Peyer's patch (tissue), 4 donors: Measurements from ENCODE around the gene MEP1B. TPM values are rescaled to one million over a fixed set of nuclear protein-coding genes. Genes with fewer than 3 reads are reported as not detected.

Experiments
- DNase-seq, 3 donors: peaks; one replicate each; pipeline ENCODE4 v3.0.0-alpha.2; 2017 to 2019
- H3K27ac ChIP-seq, 4 donors: fragments of 200-600 bp; sonication (generic); one replicate each; pipeline ENCODE4 v1.5.1; 2016 to 2019
- H3K27me3 ChIP-seq, 2 donors: fragments of 200-600 bp; sonication (generic); one replicate each; pipeline ENCODE4 v1.5.1; 2019
- H3K36me3 ChIP-seq, 3 donors: fragments of 200-600 bp; sonication (generic); one replicate each; pipeline ENCODE4 v1.5.1; 2016 to 2019
- H3K4me1 ChIP-seq, 4 donors: fragments of 200-600 bp; sonication (generic); one replicate each; pipeline ENCODE4 v1.5.1; 2016 to 2019
- H3K4me3 ChIP-seq, 4 donors: fragments of 200-600 bp; sonication (generic); 1 replicate in 3 of 4; 2 replicates in 1 of 4; pipeline ENCODE4 v1.5.1; 2016 to 2019; ENCODE audit warnings: mild to moderate bottlenecking in 1 of 4
- H3K9me3 ChIP-seq, 4 donors: fragments of 200-600 bp; sonication (generic); one replicate each; pipeline ENCODE4 v1.5.1; 2016 to 2019; ENCODE audit warnings: mild to moderate bottlenecking in 1 of 4
- POLR2A ChIP-seq, 2 donors: fragments of 450-650 bp; IDR thresholded peaks; one replicate each; pipeline ENCODE4 v1.5.1; 2017; ENCODE audit warnings: antibody characterized with exemption in 2 of 2, mild to moderate bottlenecking in 2 of 2, moderate library complexity in 2 of 2
- total RNA-seq, 4 donors: library from RNA; depleted of rRNA; stranded (reverse); fragments of >200 nt; gene quantifications; one replicate each; pipeline ENCODE4 v1.1.0, GENCODE V29; 2016
- TF ChIP-seq, protein P1 (sequence below), 6 experiments: fragments of 450-650 bp in 4 of 6; fragments of 200-600 bp in 2 of 6; sonication (generic) in 1 of 6; IDR thresholded peaks; one replicate each; pipeline ENCODE4 v1.5.1; 2017 to 2019; ENCODE audit warnings: antibody characterized with exemption in 6 of 6, mild to moderate bottlenecking in 3 of 6, moderate library complexity in 1 of 6

Gene MEP1B
- total RNA-seq, 4 donors from 2014 or later: 4.1 to 1,014 (median 487) TPM

DNA sequence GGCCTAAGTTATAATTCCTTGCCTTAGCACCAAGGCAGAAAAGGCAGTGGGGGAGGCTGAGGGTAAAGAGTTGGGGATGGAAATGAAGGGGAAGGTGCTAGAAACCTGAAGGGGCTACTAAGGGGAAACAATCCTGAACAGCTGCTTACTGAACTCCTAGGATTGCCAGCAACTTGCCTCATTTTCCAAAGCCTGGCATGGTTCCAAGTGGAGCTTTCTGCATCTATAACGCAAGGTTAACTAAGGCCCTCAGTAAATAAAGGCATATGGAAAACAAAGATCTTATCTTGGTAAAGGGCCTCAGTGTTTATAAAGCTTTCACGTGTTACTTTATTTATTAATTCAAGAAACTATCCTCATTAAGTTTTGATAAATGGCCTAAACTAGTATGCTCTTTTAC is 10.9 kb downstream of the MEP1B start:
- H3K4me1 ChIP-seq: peaks cover 0 to 8% (median 0%) of the 10 kb centered on the region in 4 donors
- no peaks in the 10 kb centered on the region for H3K27me3 ChIP-seq
- no peaks in the 10 kb centered on the region for H3K9me3 ChIP-seq
- no peak overlapping the region for H3K4me3 ChIP-seq
- peak overlapping the region in 3 of 4 donors; percentile 25 to 78 (median 59) for H3K27ac ChIP-seq
- peaks cover 0 to 12% (median 0%) of the 10 kb centered on the region in 3 donors for H3K36me3 ChIP-seq
- TF ChIP-seq, protein P1, sequence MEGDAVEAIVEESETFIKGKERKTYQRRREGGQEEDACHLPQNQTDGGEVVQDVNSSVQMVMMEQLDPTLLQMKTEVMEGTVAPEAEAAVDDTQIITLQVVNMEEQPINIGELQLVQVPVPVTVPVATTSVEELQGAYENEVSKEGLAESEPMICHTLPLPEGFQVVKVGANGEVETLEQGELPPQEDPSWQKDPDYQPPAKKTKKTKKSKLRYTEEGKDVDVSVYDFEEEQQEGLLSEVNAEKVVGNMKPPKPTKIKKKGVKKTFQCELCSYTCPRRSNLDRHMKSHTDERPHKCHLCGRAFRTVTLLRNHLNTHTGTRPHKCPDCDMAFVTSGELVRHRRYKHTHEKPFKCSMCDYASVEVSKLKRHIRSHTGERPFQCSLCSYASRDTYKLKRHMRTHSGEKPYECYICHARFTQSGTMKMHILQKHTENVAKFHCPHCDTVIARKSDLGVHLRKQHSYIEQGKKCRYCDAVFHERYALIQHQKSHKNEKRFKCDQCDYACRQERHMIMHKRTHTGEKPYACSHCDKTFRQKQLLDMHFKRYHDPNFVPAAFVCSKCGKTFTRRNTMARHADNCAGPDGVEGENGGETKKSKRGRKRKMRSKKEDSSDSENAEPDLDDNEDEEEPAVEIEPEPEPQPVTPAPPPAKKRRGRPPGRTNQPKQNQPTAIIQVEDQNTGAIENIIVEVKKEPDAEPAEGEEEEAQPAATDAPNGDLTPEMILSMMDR (IDR thresholded peaks at IDR 0.05): no peak
- TF ChIP-seq POLR2A (IDR thresholded peaks at IDR 0.05): no peak
- DNase-seq: no peak

DNA sequence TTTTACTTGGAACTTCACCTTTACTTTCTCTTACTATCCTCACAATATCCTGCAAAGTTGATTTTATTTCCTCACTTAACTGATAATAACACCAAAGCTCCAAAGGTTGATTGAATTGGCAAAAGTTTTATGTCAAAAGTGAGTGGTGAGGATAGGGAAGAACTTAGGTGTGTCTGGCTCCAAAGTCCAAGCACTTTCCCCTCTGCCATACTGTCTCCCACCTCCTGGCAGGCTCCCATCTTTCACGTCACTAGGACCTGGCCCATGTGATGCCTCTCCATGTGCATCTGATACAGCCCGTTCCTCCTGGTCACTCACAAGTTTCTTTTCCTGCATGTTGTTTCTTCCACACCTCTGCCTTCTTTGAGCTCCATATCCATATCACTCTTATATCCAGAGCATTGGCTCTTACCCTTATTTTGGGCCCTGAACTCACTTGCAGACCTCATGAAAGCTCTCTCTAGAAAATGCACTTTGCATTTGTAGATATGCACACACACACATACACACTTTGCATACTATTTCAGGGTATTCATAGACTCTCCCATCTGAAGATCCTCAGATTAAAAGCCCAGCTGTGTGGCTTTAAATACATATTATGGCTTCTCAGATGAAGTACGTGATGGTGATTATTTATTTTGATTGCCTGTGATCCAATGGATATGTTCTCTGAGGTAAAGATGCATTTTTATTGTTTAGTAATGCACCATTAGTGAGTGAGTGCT is 12.3 kb downstream of the MEP1B start:
- TF ChIP-seq POLR2A (IDR thresholded peaks at IDR 0.05): no peak
- TF ChIP-seq, protein P1 (IDR thresholded peaks at IDR 0.05): peak in 1 of 6 experiments; percentile 6
- H3K27me3 ChIP-seq: no peaks in the 10 kb centered on the region
- H3K27ac ChIP-seq: peak overlapping the region in 2 of 4 donors; percentile 59 to 78
- H3K4me3 ChIP-seq: no peak overlapping the region
- peaks cover 0 to 10% (median 0%) of the 10 kb centered on the region in 3 donors for H3K36me3 ChIP-seq
- no peaks in the 10 kb centered on the region for H3K9me3 ChIP-seq
- H3K4me1 ChIP-seq: peaks cover 0 to 8% (median 0%) of the 10 kb centered on the region in 4 donors
- DNase-seq: peak in 2 of 3 donors; percentile 90 to 92

DNA sequence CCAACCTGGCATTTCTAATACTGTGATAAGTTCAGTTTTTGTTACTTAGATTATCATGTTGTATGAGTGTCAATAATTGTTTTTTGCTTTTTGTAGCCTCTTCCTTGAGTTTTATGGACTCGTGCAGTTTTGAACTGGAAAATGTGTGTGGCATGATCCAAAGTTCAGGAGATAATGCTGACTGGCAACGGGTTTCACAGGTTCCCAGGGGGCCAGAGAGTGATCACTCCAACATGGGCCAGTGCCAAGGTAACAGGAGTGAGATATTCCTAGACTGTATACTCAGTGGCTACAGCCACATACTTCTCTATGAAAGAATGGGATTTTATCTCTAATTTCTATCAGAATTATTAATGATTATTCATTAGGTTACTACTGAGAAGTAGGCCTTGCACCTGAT is 18.2 kb downstream of the MEP1B start:
- Histone ChIP-seq H3K27me3 (no peaks in the 10 kb centered on the region), H3K4me1 (peaks cover 0 to 3% (median 0%) of the 10 kb centered on the region in 4 donors), H3K36me3 (peaks cover 0 to 10% (median 0%) of the 10 kb centered on the region in 3 donors), H3K4me3 (no peak overlapping the region), H3K9me3 (no peaks in the 10 kb centered on the region), H3K27ac (peak overlapping the region in 2 of 4 donors; percentile 55 to 62)
- DNase-seq: peak in 1 of 3 donors; percentile 77
- TF ChIP-seq, protein P1 (IDR thresholded peaks at IDR 0.05): no peak
- no peak for TF ChIP-seq POLR2A (IDR thresholded peaks at IDR 0.05)

DNA sequence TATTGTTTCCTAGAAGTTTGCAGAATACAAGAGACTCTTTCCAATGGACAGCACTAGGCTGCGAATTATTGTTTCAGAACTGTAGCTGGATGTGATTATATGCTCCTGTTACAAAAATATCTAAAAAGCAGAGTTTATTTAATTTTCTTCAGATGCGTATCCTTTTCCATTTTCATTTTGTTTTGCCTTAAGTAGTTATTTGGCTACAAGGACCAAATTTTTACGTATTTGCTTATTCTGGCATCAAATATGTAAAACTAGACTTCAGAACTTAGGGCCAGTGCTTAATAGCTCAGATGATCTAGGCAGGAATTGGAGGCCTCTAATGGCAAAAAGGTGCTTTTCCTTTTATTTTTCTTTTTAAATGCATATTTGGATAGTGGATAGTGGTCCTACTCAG is 18.7 kb downstream of the MEP1B start:
- Histone ChIP-seq H3K27ac (peak overlapping the region in 2 of 4 donors; percentile 55 to 62), H3K4me3 (no peak overlapping the region), H3K27me3 (no peaks in the 10 kb centered on the region), H3K4me1 (peaks cover 0 to 8% (median 0%) of the 10 kb centered on the region in 4 donors), H3K9me3 (no peaks in the 10 kb centered on the region), H3K36me3 (peaks cover 0 to 6% (median 0%) of the 10 kb centered on the region in 3 donors)
- no peak for TF ChIP-seq POLR2A (IDR thresholded peaks at IDR 0.05)
- TF ChIP-seq, protein P1 (IDR thresholded peaks at IDR 0.05): no peak
- DNase-seq: no peak

DNA sequence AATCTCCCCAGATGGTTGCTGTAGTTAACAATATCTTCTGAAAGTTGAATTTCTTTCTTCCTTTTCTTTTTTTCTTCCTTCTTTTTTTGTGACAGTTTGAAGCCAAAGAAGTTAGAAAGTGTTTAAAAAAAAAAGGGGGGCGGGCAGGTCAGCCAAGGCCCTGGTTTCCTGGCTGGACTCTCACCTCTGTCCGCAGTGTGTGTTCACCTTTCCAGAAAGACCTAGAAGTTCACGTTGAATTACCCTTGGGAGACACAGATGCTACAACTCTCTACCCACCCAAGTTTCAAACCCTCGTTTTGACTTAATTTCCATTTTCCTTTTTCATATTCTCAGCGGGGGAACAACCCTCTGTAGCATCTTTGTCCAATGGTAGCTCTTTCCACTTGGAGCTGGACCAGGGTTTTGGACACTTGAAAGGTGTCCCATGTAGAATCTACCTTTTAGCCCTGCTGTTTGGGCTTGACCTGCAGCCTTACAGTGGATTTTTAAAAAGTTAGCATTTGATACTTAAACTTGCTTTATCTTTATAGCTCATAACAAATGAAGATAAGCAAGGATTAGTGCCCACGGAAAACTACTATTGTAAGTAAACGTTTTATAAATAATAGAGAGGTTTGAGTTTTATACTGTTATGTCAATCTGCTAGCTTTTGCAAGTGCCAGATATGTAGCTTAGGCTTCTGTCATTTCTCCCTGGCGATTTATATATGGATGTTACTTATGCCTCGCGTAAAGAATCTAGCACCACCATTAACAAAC is 20.0 kb downstream of the MEP1B start:
- Histone ChIP-seq H3K9me3 (no peaks in the 10 kb centered on the region), H3K36me3 (peaks cover 0 to 1% (median 0%) of the 10 kb centered on the region in 3 donors), H3K4me3 (no peak overlapping the region), H3K27ac (no peak overlapping the region), H3K4me1 (peaks cover 0 to 8% (median 0%) of the 10 kb centered on the region in 4 donors), H3K27me3 (no peaks in the 10 kb centered on the region)
- no peak for DNase-seq
- TF ChIP-seq POLR2A (IDR thresholded peaks at IDR 0.05): no peak
- TF ChIP-seq, protein P1 (IDR thresholded peaks at IDR 0.05): no peak
